NCI-H748 treated with DMSO at 0.1 percent for 48 hours (cell line): ENCODE data around the gene ASCL1.
A peak's percentile ranks its signal among the peaks of the same experiment; 100 is the strongest.

Source experiments
- DNase-seq: peaks from one replicate; lab custom pipeline; 2025; lab: John Stamatoyannopoulos, UW

The ASCL1 gene

GRCh38 chr12:102951841-102952240, 5.6 kb upstream of the ASCL1 start:
- DNase-seq, result peak; percentile 64

- no peak for DNase-seq
Observed at GRCh38 chr12:102953221-102953620, 4.3 kb upstream of the ASCL1 start.

- no peak for DNase-seq
Observed at GRCh38 chr12:102954134-102954533, 3.3 kb upstream of the ASCL1 start.

GRCh38 chr12:102955926-102956737, 1.3 kb upstream of the ASCL1 start:
- peak; percentile 44 for DNase-seq

- DNase-seq, result peak; percentile 46
Observed at GRCh38 chr12:102956738-102957327, 641 bp upstream of the ASCL1 start.

- DNase-seq, result peak; percentile 48
Observed at GRCh38 chr12:102958073-102958829, 777 bp downstream of the ASCL1 start.

- DNase-seq, result no peak
Observed at GRCh38 chr12:102958830-102959176, 1.3 kb downstream of the ASCL1 start.

- peak; percentile 63 for DNase-seq
Observed at GRCh38 chr12:102959391-102959790, 1.9 kb downstream of the ASCL1 start.

GRCh38 chr12:102960766-102961465, 3.4 kb downstream of the ASCL1 start:
- peak; percentile 70 for DNase-seq

GRCh38 chr12:102961466-102961855, 4.0 kb downstream of the ASCL1 start:
- peak; percentile 77 for DNase-seq

GRCh38 chr12:102962532-102962931, 5.1 kb downstream of the ASCL1 start:
- DNase-seq, result no peak

- DNase-seq, result no peak
Observed at GRCh38 chr12:102962986-102963385, 5.5 kb downstream of the ASCL1 start.

GRCh38 chr12:102963796-102964195, 6.3 kb downstream of the ASCL1 start:
- no peak for DNase-seq

GRCh38 chr12:102964872-102965271, 7.4 kb downstream of the ASCL1 start:
- no peak for DNase-seq

GRCh38 chr12:102965281-102966155, 8.0 kb downstream of the ASCL1 start:
- DNase-seq, result no peak

- no peak for DNase-seq
Observed at GRCh38 chr12:102966200-102966863, 8.9 kb downstream of the ASCL1 start.

- DNase-seq, result no peak
Observed at GRCh38 chr12:102970780-102971179, 13.3 kb downstream of the ASCL1 start.

GRCh38 chr12:102971227-102971626, 13.8 kb downstream of the ASCL1 start:
- DNase-seq, result peak; percentile 75

- no peak for DNase-seq
Observed at GRCh38 chr12:102973583-102973982, 16.1 kb downstream of the ASCL1 start.

- no peak for DNase-seq
Observed at GRCh38 chr12:102976609-102977280, 19.3 kb downstream of the ASCL1 start.
